NCI-H524 (cell line): ENCODE results near the gene SLC4A9.
"Not testable (repeated sequence)": the region's sequence is repeated elsewhere in the genome, so short reads cannot be mapped to it uniquely, and the experiment has no call there.

Experiments used
- DNase-seq, 2 experiments: peaks; one replicate each; lab custom pipeline; 2025; lab: John Stamatoyannopoulos, UW

Gene SLC4A9

DNA sequence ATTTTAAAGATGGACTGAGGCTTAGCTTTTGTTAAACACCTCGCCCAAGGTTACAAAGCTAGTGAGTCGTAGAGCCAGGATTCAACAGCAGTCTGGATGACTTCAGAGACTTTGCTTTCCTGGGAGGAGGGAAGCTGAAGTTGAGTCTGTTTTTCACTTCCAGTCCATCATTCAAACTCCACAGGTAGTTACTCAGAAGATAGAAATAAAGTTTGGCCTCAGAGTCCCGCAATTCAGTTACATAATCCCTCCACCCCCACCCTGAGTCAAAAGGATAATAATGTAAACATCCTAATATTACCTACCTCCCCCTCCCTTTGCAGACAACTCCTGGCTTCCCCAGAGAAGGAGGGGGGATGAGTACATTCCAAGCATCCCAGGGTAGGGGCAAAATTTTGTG, 21.7 kb upstream of the SLC4A9 start:
- DNase-seq, result no peak

DNA sequence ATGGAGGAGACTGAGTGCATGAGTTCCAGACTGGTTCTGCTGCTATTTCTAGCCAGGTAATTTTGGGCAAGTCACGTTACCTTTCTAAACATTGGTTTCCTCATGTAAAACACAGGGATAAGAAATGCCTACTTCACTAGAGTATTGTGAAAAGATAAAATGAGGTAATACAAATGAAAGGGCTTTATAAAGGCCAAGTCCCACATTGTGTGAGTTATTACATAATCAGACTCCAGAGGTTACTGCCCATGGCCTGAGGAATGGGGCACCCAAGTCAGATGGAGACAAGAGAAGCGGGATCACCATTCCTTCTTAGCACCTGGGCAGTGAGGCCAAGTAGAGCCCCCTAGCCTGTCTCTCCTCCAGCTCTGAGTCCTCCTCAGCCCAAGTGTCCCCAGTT, 21.1 kb upstream of the SLC4A9 start:
- no peak for DNase-seq

DNA sequence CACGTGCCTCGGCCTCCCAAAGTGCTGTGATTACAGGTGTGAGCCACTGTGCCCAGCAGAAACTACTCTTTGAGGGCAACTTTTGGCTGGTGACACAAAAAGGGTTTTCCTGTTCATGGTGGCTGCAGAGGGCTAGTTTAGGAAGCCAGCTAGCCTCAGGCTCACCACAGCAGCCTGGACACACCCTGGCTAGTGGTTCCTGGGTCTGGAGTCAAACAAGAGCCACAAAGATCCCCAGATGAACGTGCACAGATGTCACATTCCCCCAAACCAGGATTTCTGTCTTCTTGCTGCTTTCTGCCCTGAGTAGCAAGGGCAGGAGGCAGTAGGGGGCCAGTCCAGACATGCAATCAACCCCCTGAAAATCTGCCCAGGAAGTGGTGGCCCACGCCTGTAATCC, 20.4 kb upstream of the SLC4A9 start:
- DNase-seq, result no peak

DNA sequence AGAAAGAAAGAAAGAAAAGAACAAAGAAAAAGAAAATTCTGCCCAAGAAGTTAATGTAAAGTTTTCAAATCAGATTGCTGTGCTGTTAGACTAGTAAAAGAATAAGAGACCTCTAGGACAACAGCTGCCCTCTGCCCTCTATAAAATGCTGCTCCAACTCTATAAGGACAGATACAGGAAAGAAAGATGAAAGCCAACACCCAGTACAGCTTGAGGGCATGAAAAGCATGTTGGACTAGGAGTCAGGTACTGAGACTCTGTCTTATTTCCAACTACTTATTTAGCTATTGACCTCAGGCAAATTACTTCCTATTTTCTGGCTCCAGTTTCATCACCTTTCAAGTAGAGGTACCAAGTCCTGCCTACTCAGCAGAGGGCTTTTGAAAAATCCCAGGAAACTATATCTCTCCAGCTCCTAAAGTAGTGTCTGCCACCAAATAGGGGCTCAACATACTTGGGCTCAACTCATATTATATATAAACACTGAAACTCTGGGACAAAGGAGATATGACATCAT, 19.3 kb upstream of the SLC4A9 start:
- no peak for DNase-seq

GRCh38 chr5:140341591-140341990, 18.4 kb upstream of the SLC4A9 start:
- DNase-seq, result no peak

DNA sequence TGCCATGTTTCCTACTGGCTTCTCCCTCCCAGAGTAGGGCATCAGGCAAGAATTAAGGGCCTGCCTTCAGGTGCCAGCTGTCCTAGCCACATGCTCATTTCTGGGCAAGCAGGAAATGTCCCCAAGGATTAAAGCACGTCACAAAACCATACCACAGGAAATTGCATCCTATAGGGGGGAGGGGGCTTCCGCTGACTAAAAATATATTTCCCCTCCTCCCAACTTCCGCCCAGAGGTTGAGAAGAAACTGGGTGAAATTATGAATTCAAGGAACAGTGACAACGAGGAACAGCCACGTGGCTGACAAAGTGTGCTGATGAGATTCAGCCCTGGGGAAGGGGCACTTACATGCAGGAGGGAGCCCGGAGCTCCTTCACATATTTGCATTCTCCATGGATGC, 17.7 kb upstream of the SLC4A9 start:
- no peak for DNase-seq

DNA sequence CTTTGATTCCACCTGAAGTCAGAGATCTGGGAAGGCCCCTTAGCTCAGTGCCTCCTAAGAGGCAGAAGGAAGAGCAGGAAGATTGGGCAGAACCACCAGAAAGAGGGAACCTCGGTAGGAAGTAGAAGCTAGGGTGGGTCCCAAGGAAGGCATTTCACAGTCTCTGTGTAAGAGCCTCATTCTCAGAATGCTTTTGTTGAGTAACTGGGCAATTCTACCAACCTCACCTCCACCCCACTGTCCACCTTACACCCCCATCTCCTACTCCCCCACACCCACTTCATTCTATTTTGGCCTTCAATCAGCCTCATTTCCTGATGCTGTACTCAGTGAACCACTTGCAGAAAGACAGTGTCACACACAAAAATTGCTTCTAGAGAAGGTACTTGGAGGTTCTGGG, 17.1 kb upstream of the SLC4A9 start:
- no peak for DNase-seq

GRCh38 chr5:140343849-140344248, 16.1 kb upstream of the SLC4A9 start:
- not testable (repeated sequence) for DNase-seq

DNA sequence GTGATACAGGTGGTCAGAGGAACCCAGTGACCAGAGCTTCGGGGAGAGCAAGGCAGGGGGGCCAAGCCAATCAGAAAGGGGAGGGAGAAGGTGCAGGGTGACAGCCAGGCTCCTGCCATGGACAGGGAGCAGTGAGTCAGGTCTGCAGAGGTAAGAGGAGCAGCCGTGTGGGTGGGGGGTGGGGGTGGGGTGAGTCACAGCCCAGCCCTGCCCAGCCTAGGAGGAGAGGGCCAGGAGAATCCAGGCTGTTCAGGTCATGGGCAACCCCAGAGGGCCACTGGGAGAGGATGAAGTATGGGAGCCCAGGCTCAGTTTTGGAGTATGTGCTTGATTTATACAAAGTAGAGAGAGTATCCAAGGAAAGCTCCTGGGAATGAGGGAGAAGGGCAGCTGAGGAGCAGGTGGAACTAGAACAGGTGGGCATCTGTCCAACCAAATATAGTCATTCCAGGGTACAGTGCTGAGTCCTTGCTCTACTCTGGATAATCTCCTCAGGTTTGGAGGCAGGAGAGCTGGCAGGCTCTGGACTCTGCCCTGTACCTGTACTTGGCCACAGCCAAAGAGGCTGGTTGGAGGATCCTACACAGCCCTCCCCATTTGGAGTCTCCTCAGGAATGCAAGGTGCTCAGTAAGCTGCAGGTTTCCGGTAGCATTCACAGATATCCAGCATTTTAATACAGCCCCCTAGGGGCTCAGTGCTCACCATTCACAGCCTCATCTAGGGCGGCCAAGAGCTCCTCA, 15.1 kb upstream of the SLC4A9 start:
- DNase-seq, result no peak

GRCh38 chr5:140345919-140346347, 14.1 kb upstream of the SLC4A9 start:
- peak in 1 of 2 experiments; percentile 52 for DNase-seq

GRCh38 chr5:140346348-140347221, 13.4 kb upstream of the SLC4A9 start, which contains the start of gene HBEGF:
HBEGF (minus strand) TSS chr5:140346603; CDS start chr5:140346328, 275 bp downstream.
- DNase-seq, result peak; percentile 80

DNA sequence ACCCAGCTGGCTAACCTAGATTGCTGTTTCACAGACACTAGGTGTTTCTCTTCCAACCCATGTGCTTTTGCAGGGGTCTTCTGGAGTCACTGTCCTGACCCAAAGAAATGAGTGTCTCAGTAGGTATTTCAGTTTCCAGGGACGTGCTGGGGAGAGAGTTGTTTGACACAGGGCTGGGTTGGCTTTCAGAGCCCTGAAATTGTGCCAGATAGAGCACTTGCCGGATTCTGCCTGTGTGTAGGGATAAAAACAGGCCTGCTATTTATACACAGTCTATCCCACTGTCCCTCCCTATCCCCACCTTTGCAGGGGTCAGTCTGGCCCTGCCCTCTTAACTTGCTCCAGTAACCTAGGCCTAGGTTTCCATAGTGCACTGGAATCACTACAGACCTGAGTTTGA, 12.6 kb upstream of the SLC4A9 start:
- no peak for DNase-seq

DNA sequence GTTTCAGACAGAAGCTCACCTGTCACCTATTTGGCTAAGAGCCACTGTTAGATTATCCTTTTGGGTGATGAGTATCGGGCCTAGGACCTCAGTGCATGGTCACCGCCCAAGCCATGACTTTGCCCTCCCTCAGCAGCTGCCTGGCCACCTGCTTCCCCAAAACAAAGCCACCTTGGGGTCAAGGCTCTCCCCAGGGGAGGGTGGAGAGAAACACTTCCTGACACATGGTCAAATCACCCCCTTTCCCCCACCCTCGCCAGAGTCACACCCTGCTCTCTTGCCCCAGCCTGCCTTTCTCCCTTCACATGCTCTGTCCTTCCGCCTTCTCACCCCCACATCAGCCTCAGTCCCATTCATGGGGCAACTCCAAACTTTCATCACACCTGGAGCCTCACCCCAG, 11.9 kb upstream of the SLC4A9 start:
- DNase-seq, result peak in 1 of 2 experiments; percentile 1

DNA sequence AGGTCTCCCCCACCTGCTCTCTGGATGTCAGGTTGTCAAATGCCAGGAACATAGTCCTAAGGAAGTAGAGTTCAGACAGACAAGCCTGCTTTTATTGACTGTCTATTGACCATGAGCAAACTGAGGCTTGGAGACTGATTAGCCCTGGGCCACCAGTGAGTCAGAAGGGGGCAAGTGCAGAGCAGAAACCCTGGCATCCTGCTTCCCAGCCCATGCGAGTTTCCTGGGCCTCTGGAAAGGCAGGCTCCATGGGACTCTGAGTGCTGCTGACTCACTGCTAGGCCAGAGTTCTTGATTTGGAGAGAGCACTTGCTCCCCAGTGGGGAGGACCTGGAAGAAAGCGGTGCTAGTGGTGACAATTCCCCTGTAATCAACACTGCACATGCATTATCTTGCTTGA, 10.8 kb upstream of the SLC4A9 start:
- DNase-seq, result no peak

- DNase-seq, result peak; percentile 30 to 65
Measured at GRCh38 chr5:140351609-140352334, 8.2 kb upstream of the SLC4A9 start.

DNA sequence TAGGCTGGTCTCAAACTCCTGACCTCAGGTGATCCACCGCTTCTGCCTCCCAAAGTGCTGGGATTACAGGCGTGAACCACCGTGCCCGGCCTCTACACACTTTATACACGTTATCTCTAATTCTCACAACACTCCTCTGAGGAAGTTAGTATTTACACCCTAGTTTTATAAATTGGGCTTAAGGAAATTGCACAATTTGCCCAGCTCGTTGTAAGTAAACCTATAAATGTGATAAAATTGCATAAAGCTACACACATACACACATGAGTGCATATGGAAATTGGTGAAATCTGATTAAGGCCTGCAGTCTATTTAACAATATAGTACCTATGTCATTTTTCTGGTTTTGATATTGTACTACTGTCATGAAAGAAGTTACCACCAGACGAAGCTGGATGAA, 4.4 kb upstream of the SLC4A9 start:
- no peak for DNase-seq

- DNase-seq, result no peak
Measured at GRCh38 chr5:140356853-140357725, 2.9 kb upstream of the SLC4A9 start.

DNA sequence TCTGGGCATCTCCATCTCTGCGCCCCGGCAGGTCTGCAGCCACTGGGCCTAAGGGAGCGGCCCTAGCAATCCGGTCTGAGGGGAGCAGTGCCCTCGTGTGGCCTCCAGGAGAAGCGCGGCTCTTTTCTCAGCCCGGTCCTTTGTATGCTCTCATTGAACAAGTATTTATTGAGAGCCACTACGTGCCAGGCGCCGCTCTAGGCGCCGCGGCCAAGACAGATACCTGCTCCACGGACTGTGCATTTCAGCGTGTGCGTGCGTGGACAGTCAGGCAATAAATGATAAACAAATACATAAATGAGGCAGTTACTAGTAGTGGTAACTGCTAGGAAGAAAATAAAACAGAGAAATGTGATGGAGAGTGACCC, 2.3 kb upstream of the SLC4A9 start:
- DNase-seq, result peak; percentile 59 to 83

DNA sequence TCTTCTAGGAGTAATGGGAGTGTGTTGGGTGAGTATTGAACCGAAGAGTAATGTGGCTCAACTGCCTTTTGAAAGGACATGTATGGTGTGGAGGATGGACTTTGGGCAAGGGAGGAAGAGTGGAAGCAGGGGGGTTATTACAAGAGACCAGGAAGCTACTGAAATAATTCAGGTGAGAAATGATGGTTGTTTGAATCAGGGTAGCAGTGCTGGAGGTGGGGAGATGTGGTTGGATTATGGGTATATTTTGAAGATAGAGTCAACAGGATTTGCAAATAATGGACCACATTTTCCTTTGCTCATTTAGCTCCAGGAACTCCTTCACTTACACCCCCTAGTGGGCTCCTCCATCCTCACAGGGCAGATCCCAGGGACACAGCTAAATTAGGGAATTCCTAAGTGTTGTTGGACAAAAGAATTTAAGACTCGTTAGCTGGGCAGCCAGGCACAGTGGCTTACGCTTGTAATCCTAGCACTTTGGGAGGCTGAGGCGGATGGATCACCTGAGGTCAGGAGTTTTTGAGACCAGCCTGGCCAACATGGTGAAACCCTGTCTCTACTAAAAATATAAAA, 1.2 kb upstream of the SLC4A9 start:
- DNase-seq, result peak in 1 of 2 experiments; percentile 34

DNA sequence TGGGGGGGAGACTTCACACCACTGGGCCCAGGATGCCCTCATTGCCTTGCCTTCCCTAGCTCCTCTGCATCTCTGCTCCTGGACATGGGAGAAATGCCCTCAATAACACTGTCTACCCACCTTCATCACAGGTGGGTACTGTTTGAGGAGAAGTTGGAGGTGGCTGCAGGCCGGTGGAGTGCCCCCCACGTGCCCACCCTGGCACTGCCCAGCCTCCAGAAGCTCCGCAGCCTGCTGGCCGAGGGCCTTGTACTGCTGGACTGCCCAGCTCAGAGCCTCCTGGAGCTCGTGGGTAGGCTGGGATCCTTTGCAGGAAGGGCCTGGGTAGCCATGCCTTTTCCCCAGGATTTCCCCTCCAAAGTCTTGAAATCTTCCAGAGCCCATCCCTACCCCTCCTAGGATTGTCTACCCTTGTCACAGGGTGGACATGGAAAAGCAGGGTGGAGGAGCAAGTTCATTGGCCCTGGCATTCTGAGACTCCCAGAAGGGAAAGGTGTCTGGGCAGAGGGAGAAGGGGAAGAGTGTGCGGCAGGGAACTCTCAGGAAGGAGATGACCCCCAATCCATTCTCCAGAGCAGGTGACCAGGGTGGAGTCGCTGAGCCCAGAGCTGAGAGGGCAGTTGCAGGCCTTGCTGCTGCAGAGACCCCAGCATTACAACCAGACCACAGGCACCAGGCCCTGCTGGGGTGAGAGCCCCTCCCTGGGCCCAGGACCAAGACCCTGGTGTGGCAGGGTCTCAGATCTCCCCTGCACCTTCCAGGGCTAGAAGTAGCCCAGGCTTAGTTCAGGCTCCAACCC, 886 bp downstream of the SLC4A9 start:
- no peak for DNase-seq
